Keratinocyte (primary cell): ENCODE data around the gene ANO2. TPM values are rescaled to one million over a fixed set of nuclear protein-coding genes. Genes with fewer than 3 reads are reported as not detected.

ENCODE experiments used
- DNase-seq: peaks from one replicate; pipeline ENCODE4 v3.0.0-alpha.2; 2011; ENCODE audit warnings: low read depth, missing footprints, low spot score
- FAIRE-seq: peaks from 2 replicates; lab custom pipeline; 2011; peaks lifted over from hg19 to GRCh38; lab: Jason Lieb, UNC
- H2AFZ ChIP-seq: 2 replicates; pipeline ENCODE4 v1.6.0; 2012; ENCODE audit warnings: low read length, control low read depth, inconsistent platforms; ENCODE audit not compliant: control insufficient read depth
- H3K27ac ChIP-seq: 2 replicates; pipeline ENCODE4 v1.5.1; 2011; ENCODE audit warnings: low read length; ENCODE audit not compliant: control insufficient read depth, insufficient read depth
- H3K27me3 ChIP-seq: 3 replicates; pipeline ENCODE4 v1.6.0; 2011; ENCODE audit warnings: low read length; ENCODE audit not compliant: control insufficient read depth, insufficient read depth; ENCODE audit errors: extremely low read depth
- H3K36me3 ChIP-seq, 2 experiments: 2 replicates in 1 of 2; 3 replicates in 1 of 2; pipeline ENCODE4 v1.5.1; 2011; ENCODE audit warnings: low read length in 2 of 2, mild to moderate bottlenecking in 1 of 2; ENCODE audit not compliant: control insufficient read depth in 2 of 2, insufficient read depth in 2 of 2; ENCODE audit errors: extremely low read depth in 1 of 2
- H3K4me1 ChIP-seq: 3 replicates; pipeline ENCODE4 v1.5.1; 2011; ENCODE audit warnings: low read length; ENCODE audit not compliant: control insufficient read depth, insufficient read depth; ENCODE audit errors: extremely low read depth
- H3K4me2 ChIP-seq: 3 replicates; pipeline ENCODE4 v1.6.0; 2011; ENCODE audit warnings: low read depth, low read length; ENCODE audit not compliant: control insufficient read depth, insufficient read depth; ENCODE audit errors: extremely low read depth
- H3K4me3 ChIP-seq, 3 experiments: fragments of 200-600 bp in 1 of 3; sonication (generic) in 1 of 3; 2 replicates in 2 of 3; 3 replicates in 1 of 3; pipeline ENCODE4 v1.5.1; 2011 to 2016; ENCODE audit warnings: low read length in 3 of 3, mild to moderate bottlenecking in 3 of 3, control low read depth in 2 of 3, inconsistent platforms in 1 of 3, low read depth in 1 of 3, mixed read lengths in 1 of 3, mixed run types in 1 of 3, moderate library complexity in 1 of 3; ENCODE audit not compliant: control insufficient read depth in 2 of 3, insufficient read depth in 2 of 3; ENCODE audit errors: extremely low read depth in 1 of 3
- H3K79me2 ChIP-seq: 2 replicates; pipeline ENCODE4 v1.6.0; 2012; ENCODE audit warnings: low read length; ENCODE audit not compliant: control insufficient read depth, insufficient read depth
- H3K9ac ChIP-seq: 3 replicates; pipeline ENCODE4 v1.6.0; 2011; ENCODE audit warnings: low read length; ENCODE audit not compliant: control insufficient read depth, insufficient read depth; ENCODE audit errors: extremely low read depth
- H3K9me1 ChIP-seq: 3 replicates; pipeline ENCODE4 v1.6.0; 2011; ENCODE audit warnings: low read length; ENCODE audit not compliant: control insufficient read depth, insufficient read depth; ENCODE audit errors: extremely low read depth
- H3K9me3 ChIP-seq: 2 replicates; pipeline ENCODE4 v1.5.1; 2012; ENCODE audit warnings: low read depth, low read length; ENCODE audit not compliant: control insufficient read depth
- H4K20me1 ChIP-seq: 3 replicates; pipeline ENCODE4 v1.6.0; 2011; ENCODE audit warnings: low read length; ENCODE audit not compliant: control insufficient read depth, insufficient read depth; ENCODE audit errors: extremely low read depth
- CTCF ChIP-seq, 3 experiments: IDR thresholded peaks in 1 of 3; conservative IDR thresholded peaks in 1 of 3; optimal IDR thresholded peaks in 1 of 3; 2 replicates in 2 of 3; 3 replicates in 1 of 3; pipeline versions ENCODE3 to v1.5.1; 2011; ENCODE audit warnings: low read length in 3 of 3, mild to moderate bottlenecking in 3 of 3, moderate library complexity in 2 of 3, control low read depth in 1 of 3, inconsistent platforms in 1 of 3; ENCODE audit not compliant: insufficient read depth in 2 of 3; ENCODE audit errors: extremely low read depth in 1 of 3
- EZH2 ChIP-seq: IDR thresholded peaks from one replicate; pipeline ENCODE4 v1.6.1; 2012; ENCODE audit warnings: inconsistent platforms, mild to moderate bottlenecking, low read length, moderate library complexity
- dilution Hi-C: fragments of 300-500 bp; cut with MboI; formaldehyde crosslinking; loops from one replicate; pipeline ENCODE4 v1.7.0; 2020; ENCODE audit warnings: low sequenced_read_pairs; ENCODE audit not compliant: extremely low pct_ligation_motif_present
- polyA plus RNA-seq, 5 experiments: library from polyadenylated mRNA; depleted of rRNA in 3 of 5; stranded (reverse) in 3 of 5; stranded (forward) in 1 of 5; unstranded in 1 of 5; fragments of >200 nt; gene quantifications; 1 replicate in 1 of 5; 2 replicates in 3 of 5; 3 replicates in 1 of 5; pipeline versions ENCODE4 v1.2.1 to v1.2.3, GENCODE V29; 2011 to 2012; ENCODE audit warnings: missing spikeins in 2 of 5, low read depth in 1 of 5, low replicate concordance in 1 of 5

ANO2 gene
- polyA plus RNA-seq, 1 donor (not counting 4 experiments of a cell fraction or from before 2014, with no cell fraction given), result 0.14 TPM

- no peak for DNase-seq
- no peak for FAIRE-seq
Observed at GRCh38 chr12:5901416-5901815, 43.6 kb downstream of the ANO2 start.

GRCh38 chr12:5900533-5901205, 44.4 kb downstream of the ANO2 start:
- Histone ChIP-seq H3K4me3 (no peak overlapping the region), H4K20me1 (no peaks in the 10 kb centered on the region), H3K36me3 (no peaks in the 10 kb centered on the region), H3K4me2 (no peak overlapping the region), H3K27ac (no peak overlapping the region), H3K9me1 (no peaks in the 10 kb centered on the region), H3K4me1 (no peaks in the 10 kb centered on the region), H3K9me3 (no peaks in the 10 kb centered on the region), H3K27me3 (no peaks in the 10 kb centered on the region), H2AFZ (no peak overlapping the region), H3K9ac (no peak overlapping the region), H3K79me2 (no peaks in the 10 kb centered on the region)
- no peak for FAIRE-seq
- no peak for DNase-seq
- no peak for TF ChIP-seq EZH2
- TF ChIP-seq CTCF (optimal IDR thresholded peaks at IDR 0.05 in 1 of 3, IDR thresholded peaks at IDR 0.05 in 1 of 3, conservative IDR thresholded peaks at IDR 0.05 in 1 of 3; ENCODE audit: extremely low read depth in 1 of 3, insufficient read depth in 2 of 3, low read length in 3 of 3), result no peak
- dilution Hi-C loops, result no loop called here

More at GRCh38 chr12:5901416-5901815, 43.6 kb downstream of the ANO2 start:
- dilution Hi-C loops, result no loop called here
- Histone ChIP-seq H3K36me3 (no peaks in the 10 kb centered on the region), H3K27ac (no peak overlapping the region), H3K4me1 (no peaks in the 10 kb centered on the region), H3K27me3 (no peaks in the 10 kb centered on the region), H3K4me3 (no peak overlapping the region), H3K9me3 (no peaks in the 10 kb centered on the region), H4K20me1 (no peaks in the 10 kb centered on the region), H3K9ac (no peak overlapping the region), H3K79me2 (no peaks in the 10 kb centered on the region), H3K4me2 (no peak overlapping the region), H3K9me1 (no peaks in the 10 kb centered on the region), H2AFZ (no peak overlapping the region)
- TF ChIP-seq CTCF (optimal IDR thresholded peaks at IDR 0.05 in 1 of 3, IDR thresholded peaks at IDR 0.05 in 1 of 3, conservative IDR thresholded peaks at IDR 0.05 in 1 of 3; ENCODE audit: extremely low read depth in 1 of 3, insufficient read depth in 2 of 3, low read length in 3 of 3) (no peak), EZH2 (no peak)
